K562 treated with DMSO at 1 percent for 24 hours (cell line): ENCODE results near the gene GPATCH4. TPM values are rescaled to one million over a fixed set of nuclear protein-coding genes. Genes with fewer than 3 reads are reported as not detected.

Source experiments
- total RNA-seq: library from RNA; unstranded; fragments of 300-600 nt; gene quantifications from 2 replicates; pipeline ENCODE4 v1.2.3, GENCODE V29; 2022; ENCODE audit warnings: low read depth; ENCODE audit not compliant: insufficient read depth

Gene GPATCH4
- total RNA-seq, result 14.5 and 15.0 TPM in 2 replicates

DNA sequence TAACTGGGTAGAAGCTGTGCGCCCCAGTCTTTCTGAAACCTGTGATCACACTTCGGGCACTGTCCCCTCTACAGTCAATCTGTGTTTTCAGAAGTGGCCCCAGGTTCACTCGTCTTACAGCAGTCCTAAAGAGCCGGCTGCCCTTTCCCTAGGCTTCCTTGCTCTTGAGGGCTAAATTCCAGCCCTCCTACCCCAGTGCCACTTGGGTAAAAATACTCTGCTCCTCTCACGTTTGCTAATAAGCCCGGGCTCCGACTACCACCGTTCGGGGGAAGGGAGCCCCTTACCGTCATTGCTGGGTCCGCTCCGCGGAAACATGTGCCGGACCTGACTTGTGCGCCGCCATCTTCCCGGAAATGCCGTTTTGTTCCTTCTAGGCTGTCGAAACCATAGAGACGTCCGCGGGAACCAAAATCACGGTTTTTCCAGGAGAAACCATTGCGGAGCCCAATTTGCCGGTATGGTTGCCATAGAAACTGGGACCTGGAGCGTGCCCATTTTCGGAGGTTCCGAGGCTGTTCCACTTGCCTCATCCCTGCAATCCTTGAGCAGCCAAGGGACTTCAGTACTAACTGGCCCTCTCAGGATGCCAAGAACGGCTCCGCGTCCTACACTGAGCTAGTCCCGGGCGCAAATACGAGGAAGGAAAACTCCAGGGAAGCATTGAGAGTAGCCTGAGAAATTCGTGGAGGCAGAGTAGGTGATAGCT, at the start of gene GPATCH4:
GPATCH4 (minus strand) TSS at position 358 of the 709 bp plus-strand sequence.

DNA sequence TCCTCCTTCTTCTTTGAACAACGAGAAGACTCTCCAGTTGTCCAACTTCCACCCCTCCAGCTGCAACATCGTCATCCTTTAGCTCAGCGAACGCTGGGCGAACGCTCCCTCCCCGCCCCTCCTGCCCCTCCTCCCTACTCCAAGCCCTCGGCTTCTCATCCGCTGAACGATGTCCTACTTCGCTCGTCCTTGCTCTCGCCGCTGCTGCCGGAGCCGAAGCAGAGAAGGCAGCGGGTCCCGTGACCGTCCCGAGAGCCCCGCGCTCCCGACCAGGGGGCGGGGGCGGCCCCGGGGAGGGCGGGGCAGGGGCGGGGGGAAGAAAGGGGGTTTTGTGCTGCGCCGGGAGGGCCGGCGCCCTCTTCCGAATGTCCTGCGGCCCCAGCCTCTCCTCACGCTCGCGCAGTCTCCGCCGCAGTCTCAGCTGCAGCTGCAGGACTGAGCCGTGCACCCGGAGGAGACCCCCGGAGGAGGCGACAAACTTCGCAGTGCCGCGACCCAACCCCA, 40.5 kb upstream of the GPATCH4 start, which contains the start of gene BCAN:
BCAN (plus strand) TSS at position 357 of the 504 bp plus-strand sequence. CDS start 3,938 bp downstream, outside the sequence.

DNA sequence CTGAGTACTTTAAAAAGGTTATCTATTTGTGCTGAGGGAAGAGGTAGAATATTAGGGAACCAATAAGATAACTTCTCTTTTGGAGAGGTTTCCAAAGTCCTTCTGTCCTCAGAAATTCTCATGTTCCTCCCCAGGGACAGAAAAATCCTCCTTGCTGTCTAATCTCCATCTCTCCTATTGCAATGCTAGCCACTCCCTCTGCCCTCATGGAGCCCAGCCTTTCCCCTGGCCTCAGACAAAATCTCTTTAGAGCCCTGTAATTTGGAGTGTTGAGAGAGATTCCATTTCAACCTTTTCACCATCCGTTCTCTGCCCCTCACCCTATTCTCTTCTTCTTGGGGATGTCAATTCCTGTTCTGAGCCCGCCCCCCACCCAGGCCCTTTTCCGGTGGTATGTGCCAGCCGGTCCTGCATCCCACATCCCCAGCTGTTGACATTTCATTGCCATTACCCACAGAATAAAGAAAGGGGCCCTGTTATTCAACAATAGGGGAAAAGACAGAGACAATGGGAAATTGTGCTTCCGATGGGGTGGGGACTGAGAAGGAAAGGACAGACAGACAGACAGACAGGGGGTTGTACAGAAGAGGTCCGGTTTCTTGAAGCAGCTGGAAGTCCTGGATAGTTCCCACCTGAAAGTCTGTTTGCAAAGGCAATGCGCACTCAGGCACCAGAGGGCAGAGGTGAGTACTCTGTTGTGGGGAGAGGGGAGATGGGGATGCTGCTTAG, 17.7 kb upstream of the GPATCH4 start, which contains the start of gene HAPLN2:
HAPLN2 (plus strand) TSS at position 563 of the 729 bp plus-strand sequence. CDS start 4,076 bp downstream, outside the sequence.

DNA sequence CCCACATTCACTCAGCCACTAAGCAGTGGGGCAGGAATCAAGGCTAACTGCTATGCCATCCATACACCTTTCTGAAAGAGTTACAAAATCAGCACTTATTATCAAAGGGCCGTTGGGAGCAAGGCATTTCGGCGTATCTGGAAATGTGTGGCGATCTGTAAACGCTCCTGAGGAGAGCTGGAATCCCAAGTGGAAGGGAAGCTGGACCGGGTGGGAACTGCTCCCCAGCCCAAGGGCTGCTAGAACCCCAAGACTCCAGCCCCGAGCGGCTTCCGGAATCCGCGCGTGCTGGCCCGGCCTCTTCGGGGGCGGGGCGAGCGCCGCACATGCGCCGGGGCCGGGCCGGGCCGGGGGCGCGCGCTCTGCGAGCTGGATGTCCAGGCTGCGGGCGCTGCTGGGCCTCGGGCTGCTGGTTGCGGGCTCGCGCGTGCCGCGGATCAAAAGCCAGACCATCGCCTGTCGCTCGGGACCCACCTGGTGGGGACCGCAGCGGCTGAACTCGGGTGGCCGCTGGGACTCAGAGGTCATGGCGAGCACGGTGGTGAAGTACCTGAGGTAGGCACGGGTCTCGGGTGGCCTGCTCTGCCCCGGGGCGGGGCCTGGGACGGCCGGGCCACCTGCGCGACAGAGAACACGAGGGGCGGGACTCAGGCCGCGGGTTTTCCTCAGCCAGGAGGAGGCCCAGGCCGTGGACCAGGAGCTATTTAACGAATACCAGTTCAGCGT, 9.7 kb downstream of the GPATCH4 start, which contains the start of gene NAXE:
NAXE (plus strand) TSS at position 345 of the 726 bp plus-strand sequence; CDS start at position 374, 29 bp downstream.

DNA sequence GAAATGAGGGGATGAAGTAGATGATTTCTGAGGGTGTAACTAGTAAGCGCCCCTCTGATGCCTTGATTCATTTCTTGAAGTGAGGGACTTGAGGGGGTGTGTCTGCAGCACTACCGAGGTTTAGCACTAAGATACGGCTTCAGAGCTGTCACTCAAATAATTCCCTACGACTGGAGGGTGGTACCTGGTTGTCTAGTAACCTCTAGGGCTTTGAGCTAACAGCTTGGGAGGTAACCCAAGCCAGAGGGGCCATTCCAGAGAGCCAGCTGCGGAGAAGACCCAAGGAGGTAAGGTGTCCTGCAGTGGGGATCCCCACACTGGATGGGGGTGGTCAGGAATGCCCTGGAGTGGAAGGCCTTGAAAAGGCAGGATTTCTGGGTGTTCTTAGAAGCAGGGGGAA, 21.8 kb downstream of the GPATCH4 start, which contains the start of gene TTC24:
TTC24 (plus strand) TSS at position 252 of the 400 bp plus-strand sequence. CDS start 1,642 bp downstream, outside the sequence.

DNA sequence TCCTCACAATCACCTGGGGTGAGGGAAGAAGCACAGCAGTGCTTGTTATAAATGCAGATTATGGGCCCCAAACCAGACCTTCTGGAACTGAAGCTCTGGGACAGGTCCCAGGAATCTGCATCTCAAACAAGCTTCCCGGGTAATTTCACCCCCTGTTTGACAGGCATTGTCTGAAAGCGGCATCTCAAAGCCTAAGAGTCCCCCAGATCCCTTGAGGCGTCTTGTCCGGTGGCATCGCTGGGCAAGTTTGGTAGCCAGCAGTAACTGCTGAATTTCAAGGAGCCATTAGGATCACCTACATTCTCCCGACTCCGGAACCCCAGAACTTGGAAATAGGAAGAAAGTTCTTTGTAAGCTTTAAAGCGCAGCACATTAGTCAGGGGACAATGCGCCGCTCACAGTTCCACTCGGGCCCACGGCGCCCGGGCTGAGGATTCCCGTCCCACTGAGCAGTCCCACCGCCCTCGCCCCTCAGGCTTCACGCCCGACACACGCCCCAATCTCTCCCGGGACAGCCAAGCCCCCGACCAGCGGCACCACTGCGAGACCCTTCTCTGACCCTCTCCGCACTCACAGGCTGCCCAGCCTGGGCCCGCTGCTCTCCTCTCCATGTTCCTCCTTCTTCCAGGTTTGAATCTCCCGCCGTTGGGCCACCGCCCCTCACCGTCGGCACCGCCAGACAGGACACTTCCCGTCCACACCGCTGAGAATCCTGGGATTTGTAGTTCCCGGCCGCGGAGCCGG, 29.2 kb downstream of the GPATCH4 start, which contains the start of gene IQGAP3:
IQGAP3 (minus strand) TSS at position 647 of the 744 bp plus-strand sequence; CDS start at position 611, 36 bp downstream.

Other genes starting within 250 kb of the GPATCH4 start
- gene RHBG, start 232.3 kb downstream of the GPATCH4 start, total RNA-seq, result not detected in 2 replicates
- gene MEF2D, start 100.7 kb downstream of the GPATCH4 start, total RNA-seq, result 12.9 and 13.0 TPM in 2 replicates
- gene IQGAP3, start 28.9 kb downstream of the GPATCH4 start, total RNA-seq, result 25.8 and 26.3 TPM in 2 replicates
- not detected in 2 replicates for gene TTC24, start 21.8 kb downstream of the GPATCH4 start, total RNA-seq
- 150 and 152 TPM in 2 replicates for gene NAXE, start 9.7 kb downstream of the GPATCH4 start, total RNA-seq
- gene HAPLN2, start 17.9 kb upstream of the GPATCH4 start, total RNA-seq, result 5.1 and 5.2 TPM in 2 replicates
- gene BCAN, start 40.6 kb upstream of the GPATCH4 start, total RNA-seq, result 0.31 and 0.39 TPM in 2 replicates
- gene NES, start 75.9 kb upstream of the GPATCH4 start, total RNA-seq, result 6.8 and 7.7 TPM in 2 replicates
- gene CRABP2, start 104.1 kb upstream of the GPATCH4 start, total RNA-seq, result 2.5 and 4.2 TPM in 2 replicates
- gene METTL25B, start 127.0 kb upstream of the GPATCH4 start, total RNA-seq, result 72.0 and 76.3 TPM in 2 replicates
- 35.3 and 37.3 TPM in 2 replicates for gene ISG20L2, start 127.3 kb upstream of the GPATCH4 start, total RNA-seq
- 21.1 and 32.9 TPM in 2 replicates for gene MRPL24, start 139.6 kb upstream of the GPATCH4 start, total RNA-seq
- gene HDGF, start 150.2 kb upstream of the GPATCH4 start, total RNA-seq, result 155 and 157 TPM in 2 replicates
- 92.3 and 97.2 TPM in 2 replicates for gene PRCC, start 166.1 kb upstream of the GPATCH4 start, total RNA-seq
- 13.8 and 17.6 TPM in 2 replicates for gene SH2D2A, start 215.4 kb upstream of the GPATCH4 start, total RNA-seq